H9 (cell line): ENCODE results near the gene TREML2. TPM values are rescaled to one million over a fixed set of nuclear protein-coding genes. Genes with fewer than 3 reads are reported as not detected.

Experiments used
- DNase-seq: peaks from one replicate; pipeline ENCODE4 v3.0.0-alpha.2; 2017
- H2AFZ ChIP-seq: one replicate; pipeline ENCODE4 v1.6.1; 2013; ENCODE audit warnings: mild to moderate bottlenecking, low read length, control low read depth, moderate library complexity
- H2AK5ac ChIP-seq: 2 replicates; pipeline ENCODE4 v1.6.1; 2013; ENCODE audit warnings: low read length, control low read depth, mixed read lengths; ENCODE audit not compliant: insufficient read length
- H2BK120ac ChIP-seq: one replicate; pipeline ENCODE4 v1.6.1; 2013; ENCODE audit warnings: low read depth, mild to moderate bottlenecking, low read length, control low read depth, inconsistent platforms; ENCODE audit not compliant: poor library complexity, severe bottlenecking
- H2BK12ac ChIP-seq: 2 replicates; pipeline ENCODE4 v1.6.1; 2013; ENCODE audit warnings: low read length, control low read depth, mixed read lengths, low read depth; ENCODE audit not compliant: insufficient read length
- H2BK15ac ChIP-seq: 2 replicates; pipeline ENCODE4 v1.6.1; 2013; ENCODE audit warnings: low read depth, low read length, control low read depth
- H2BK20ac ChIP-seq: one replicate; pipeline ENCODE4 v1.6.1; 2013; ENCODE audit warnings: low read depth, mild to moderate bottlenecking, low read length, control low read depth, inconsistent platforms; ENCODE audit not compliant: poor library complexity, severe bottlenecking
- H2BK5ac ChIP-seq: 2 replicates; pipeline ENCODE4 v1.6.1; 2013; ENCODE audit warnings: low read length, control low read depth, mixed read lengths; ENCODE audit not compliant: insufficient read length
- H3K14ac ChIP-seq: 2 replicates; pipeline ENCODE4 v1.6.1; 2013; ENCODE audit warnings: low read length, control low read depth; ENCODE audit not compliant: insufficient read depth
- H3K18ac ChIP-seq: 2 replicates; pipeline ENCODE4 v1.6.1; 2013; ENCODE audit warnings: low read depth, mild to moderate bottlenecking, mixed read lengths, low read length, control low read depth; ENCODE audit not compliant: insufficient read length
- H3K23ac ChIP-seq: 2 replicates; pipeline ENCODE4 v1.6.1; 2013; ENCODE audit warnings: low read length, control low read depth, mixed read lengths, low read depth; ENCODE audit not compliant: insufficient read length
- H3K23me2 ChIP-seq: 2 replicates; pipeline ENCODE4 v1.6.1; 2013; ENCODE audit warnings: low read depth, mild to moderate bottlenecking, mixed read lengths, low read length, control low read depth; ENCODE audit not compliant: insufficient read length, poor library complexity, severe bottlenecking
- H3K27ac ChIP-seq: 2 replicates; pipeline ENCODE4 v1.5.1; 2013; ENCODE audit warnings: low read length, control low read depth, mixed read lengths, low read depth; ENCODE audit not compliant: insufficient read length
- H3K27me3 ChIP-seq: 2 replicates; pipeline ENCODE4 v1.6.1; 2013; ENCODE audit warnings: low read length, control low read depth, inconsistent platforms; ENCODE audit not compliant: insufficient read depth
- H3K4ac ChIP-seq: 2 replicates; pipeline ENCODE4 v1.6.1; 2013; ENCODE audit warnings: low read depth, mild to moderate bottlenecking, control low read depth, inconsistent platforms, low read length, moderate library complexity
- H3K4me1 ChIP-seq: 2 replicates; pipeline ENCODE4 v1.6.1; 2013; ENCODE audit warnings: low read length, control low read depth, inconsistent platforms; ENCODE audit not compliant: insufficient read depth
- H3K4me2 ChIP-seq: 2 replicates; pipeline ENCODE4 v1.6.1; 2013; ENCODE audit warnings: low read length, control low read depth, mixed read lengths; ENCODE audit not compliant: insufficient read length, insufficient read depth
- H3K56ac ChIP-seq: 2 replicates; pipeline ENCODE4 v1.6.1; 2013; ENCODE audit warnings: low read depth, mild to moderate bottlenecking, mixed read lengths, low read length, control low read depth; ENCODE audit not compliant: insufficient read length
- H3K79me1 ChIP-seq: 2 replicates; pipeline ENCODE4 v1.6.1; 2013; ENCODE audit warnings: low read depth, mild to moderate bottlenecking, moderate library complexity, low read length, control low read depth, inconsistent platforms; ENCODE audit not compliant: insufficient read depth, poor library complexity, severe bottlenecking
- H3K79me2 ChIP-seq: 2 replicates; pipeline ENCODE4 v1.6.1; 2013; ENCODE audit warnings: low read length, control low read depth, inconsistent platforms; ENCODE audit not compliant: insufficient read depth
- H3K9ac ChIP-seq: 2 replicates; pipeline ENCODE4 v1.6.1; 2013; ENCODE audit warnings: low read length, control low read depth, mixed read lengths; ENCODE audit not compliant: insufficient read length; ENCODE audit errors: extremely low read depth
- H3K9me3 ChIP-seq: one replicate; pipeline ENCODE4 v1.6.1; 2013; ENCODE audit warnings: low read depth, low read length, inconsistent platforms; ENCODE audit not compliant: control insufficient read depth
- H3T11ph ChIP-seq: one replicate; pipeline ENCODE4 v1.6.1; 2013; ENCODE audit warnings: mild to moderate bottlenecking, low read length, control low read depth, inconsistent platforms
- H4K20me1 ChIP-seq: one replicate; pipeline ENCODE4 v1.6.1; 2013; ENCODE audit not compliant: control insufficient read depth, insufficient read length, insufficient read depth
- H4K5ac ChIP-seq: 2 replicates; pipeline ENCODE4 v1.6.1; 2013; ENCODE audit warnings: low read depth, mild to moderate bottlenecking, mixed read lengths, low read length, control low read depth; ENCODE audit not compliant: insufficient read length
- H4K8ac ChIP-seq: replicated peaks from 2 replicates; pipeline ENCODE4 v1.6.1; 2013; ENCODE audit warnings: low read length, control low read depth, mixed read lengths, low read depth; ENCODE audit not compliant: insufficient read length
- H4K91ac ChIP-seq: 2 replicates; pipeline ENCODE4 v1.6.1; 2013; ENCODE audit warnings: low read depth, mild to moderate bottlenecking, moderate library complexity, mixed read lengths, low read length, control low read depth; ENCODE audit not compliant: insufficient read length
- H3K27ac Mint-ChIP-seq, 3 experiments: 2 replicates in 2 of 3; 3 replicates in 1 of 3; pipeline ENCODE4 v1.8.0; 2020 to 2021; ENCODE audit warnings: mixed read lengths in 3 of 3, mild to moderate bottlenecking in 1 of 3, moderate library complexity in 1 of 3
- H3K27me3 Mint-ChIP-seq: 2 replicates; pipeline ENCODE4 v1.8.0; 2021; ENCODE audit warnings: low read depth, mild to moderate bottlenecking, moderate library complexity, mixed read lengths
- H3K36me3 Mint-ChIP-seq, 3 experiments: 2 replicates in 2 of 3; 3 replicates in 1 of 3; pipeline ENCODE4 v1.8.0; 2020 to 2021; ENCODE audit warnings: low read depth in 3 of 3, mixed read lengths in 3 of 3; ENCODE audit not compliant: insufficient read depth in 1 of 3
- H3K4me1 Mint-ChIP-seq, 2 experiments: 2 replicates each; pipeline ENCODE4 v1.8.0; 2020; ENCODE audit warnings: mixed read lengths in 2 of 2
- H3K4me3 Mint-ChIP-seq, 2 experiments: 2 replicates in 1 of 2; 3 replicates in 1 of 2; pipeline ENCODE4 v1.8.0; 2020 to 2021; ENCODE audit warnings: mild to moderate bottlenecking in 2 of 2, mixed read lengths in 2 of 2, moderate library complexity in 1 of 2
- H3K9me3 Mint-ChIP-seq, 2 experiments: 2 replicates in 1 of 2; 3 replicates in 1 of 2; pipeline ENCODE4 v1.8.0; 2020; ENCODE audit warnings: mild to moderate bottlenecking in 2 of 2, mixed read lengths in 2 of 2, moderate library complexity in 1 of 2
- CTCF ChIP-seq: fragments of 200-600 bp; sonication (generic); conservative IDR thresholded peaks from 3 replicates; pipeline ENCODE4 v1.8.0; 2021; ENCODE audit warnings: antibody characterized with exemption, mild to moderate bottlenecking
- WGBS: extraction: QIAGEN DNeasy Blood & Tissue Kit; methylation state at CpG from one replicate; pipeline ENCODE4 v1.1.7; 2013; ENCODE audit warnings: missing lambda C conversion rate, low lambda C conversion rate, mixed read lengths; ENCODE audit not compliant: insufficient read length; ENCODE audit errors: extremely low coverage; 5-methylcytosine and 5-hydroxymethylcytosine counted together
- total RNA-seq: library from RNA; stranded (reverse); gene quantifications from 2 replicates; pipeline ENCODE4 v1.2.1, GENCODE V29; 2021

The TREML2 gene
- total RNA-seq, 1 experiment from 2014 or later: 0.07 TPM

- Histone ChIP-seq H3K23me2 (no peaks in the 10 kb centered on the region), H3K79me2 (no peaks in the 10 kb centered on the region), H3K14ac (no peak overlapping the region), H2BK20ac (no peak overlapping the region), H3K23ac (no peak overlapping the region), H3K27ac (no peak overlapping the region), H3T11ph (no peak overlapping the region), H3K79me1 (no peaks in the 10 kb centered on the region), H2AK5ac (no peak overlapping the region), H4K91ac (no peak overlapping the region), H3K4me2 (no peak overlapping the region), H2BK120ac (no peak overlapping the region), H2BK15ac (no peak overlapping the region), H4K5ac (no peak overlapping the region), H3K18ac (no peak overlapping the region), H3K9me3 (no peaks in the 10 kb centered on the region), H2AFZ (no peak overlapping the region), H3K4ac (no peak overlapping the region), H2BK12ac (no peak overlapping the region), H2BK5ac (no peak overlapping the region), H3K9ac (no peak overlapping the region), H3K27me3 (no peaks in the 10 kb centered on the region), H3K56ac (no peak overlapping the region), H3K4me1 (no peaks in the 10 kb centered on the region), H4K8ac (no peak overlapping the region), H4K20me1 (no peaks in the 10 kb centered on the region)
- WGBS: no CpG with 5 or more reads among the region's 1 CpG
- no peaks in the 10 kb centered on the region for H3K9me3 Mint-ChIP-seq
- no peak for DNase-seq
- no peak overlapping the region for H3K27ac Mint-ChIP-seq
- no peaks in the 10 kb centered on the region for H3K36me3 Mint-ChIP-seq
- H3K27me3 Mint-ChIP-seq: peaks cover 6% of the 10 kb centered on the region
- H3K4me3 Mint-ChIP-seq: no peak overlapping the region; a peak in 1 of 5 replicates
- peaks cover 5 to 10% of the 10 kb centered on the region in 2 experiments for H3K4me1 Mint-ChIP-seq
- no peak for TF ChIP-seq CTCF
These were observed 19.4 kb downstream of the TREML2 start for GRCh38 chr6:41181566-41181965.
